Putamen (tissue), 1 donor: ENCODE measurements around the gene NUP93.
"Not testable (repeated sequence)": the region's sequence is repeated elsewhere in the genome, so short reads cannot be mapped to it uniquely, and the experiment has no call there.

Source experiments
- DNase-seq: peaks from one replicate; pipeline ENCODE4 v3.0.0-alpha.2; 2016; ENCODE audit warnings: low spot score

Gene NUP93

GRCh38 chr16:56779906-56780305 lies 50.0 kb downstream of the NUP93 start:
- no peak for DNase-seq

- no peak for DNase-seq
Measured at GRCh38 chr16:56780646-56781045, 50.7 kb downstream of the NUP93 start.

GRCh38 chr16:56781528-56781961 lies 51.6 kb downstream of the NUP93 start:
- DNase-seq = peak; percentile 15

- DNase-seq = no peak
Measured at GRCh38 chr16:56783344-56783743, 53.4 kb downstream of the NUP93 start.

- DNase-seq = no peak
Measured at GRCh38 chr16:56785317-56785716, 55.4 kb downstream of the NUP93 start.

GRCh38 chr16:56787167-56787566 lies 57.2 kb downstream of the NUP93 start:
- DNase-seq = no peak

- no peak for DNase-seq
Measured at GRCh38 chr16:56788435-56788834, 58.5 kb downstream of the NUP93 start.

- no peak for DNase-seq
Measured at GRCh38 chr16:56789360-56789759, 59.4 kb downstream of the NUP93 start.

GRCh38 chr16:56792967-56793366 lies 63.0 kb downstream of the NUP93 start:
- DNase-seq = no peak

- DNase-seq = no peak
Measured at GRCh38 chr16:56793492-56793891, 63.6 kb downstream of the NUP93 start.

GRCh38 chr16:56795011-56795410 lies 65.1 kb downstream of the NUP93 start:
- DNase-seq = no peak

GRCh38 chr16:56797038-56797437 lies 67.1 kb downstream of the NUP93 start:
- not testable (repeated sequence) for DNase-seq

- no peak for DNase-seq
Measured at GRCh38 chr16:56797861-56798260, 67.9 kb downstream of the NUP93 start.

GRCh38 chr16:56798955-56799354 lies 69.0 kb downstream of the NUP93 start:
- no peak for DNase-seq

- no peak for DNase-seq
Measured at GRCh38 chr16:56800355-56800754, 70.4 kb downstream of the NUP93 start.

GRCh38 chr16:56801762-56802161 lies 71.8 kb downstream of the NUP93 start:
- no peak for DNase-seq

- no peak for DNase-seq
Measured at GRCh38 chr16:56807011-56807675, 77.2 kb downstream of the NUP93 start.

GRCh38 chr16:56807676-56808067 lies 77.7 kb downstream of the NUP93 start:
- not testable (repeated sequence) for DNase-seq

GRCh38 chr16:56810954-56811353 lies 81.0 kb downstream of the NUP93 start:
- DNase-seq = no peak

GRCh38 chr16:56811602-56812001 lies 81.7 kb downstream of the NUP93 start:
- not testable (repeated sequence) for DNase-seq

- DNase-seq = no peak
Measured at GRCh38 chr16:56812884-56813283, 83.0 kb downstream of the NUP93 start.

GRCh38 chr16:56814537-56815432 lies 84.9 kb downstream of the NUP93 start:
- no peak for DNase-seq

GRCh38 chr16:56815721-56816120 lies 85.8 kb downstream of the NUP93 start:
- no peak for DNase-seq
